G401 (cell line): ENCODE data around the gene APH1B. TPM values are rescaled to one million over a fixed set of nuclear protein-coding genes. Genes with fewer than 3 reads are reported as not detected.
A peak's percentile ranks its signal among the peaks of the same experiment; 100 is the strongest.

Experiments used
- DNase-seq: peaks from one replicate; pipeline ENCODE4 v3.0.0-alpha.2; 2015; ENCODE audit warnings: low spot score
- in situ Hi-C: cut with HindIII; loops from 2 replicates; pipeline ENCODE4 v1.10.0; 2016; ENCODE audit warnings: low sequenced_read_pairs, mixed read lengths
- total RNA-seq: library from RNA; depleted of rRNA; stranded (reverse); fragments of >200 nt; shearing (Covaris generic); gene quantifications from 2 replicates; pipeline ENCODE4 v1.2.3, GENCODE V29; 2014

Gene APH1B
- total RNA-seq, 1 experiment from 2014 or later, result 7.4 TPM

GRCh38 chr15:63344731-63345390 is 67.5 kb downstream of the APH1B start:
- in situ Hi-C loops, result no loop called here
- DNase-seq, result no peak

GRCh38 chr15:63345391-63345752 is 68.0 kb downstream of the APH1B start:
- in situ Hi-C loops, result no loop called here
- no peak for DNase-seq

GRCh38 chr15:63347074-63347857 is 69.9 kb downstream of the APH1B start:
- in situ Hi-C loops, result no loop called here
- DNase-seq, result no peak

GRCh38 chr15:63348392-63348791 is 71.0 kb downstream of the APH1B start:
- DNase-seq, result peak; percentile 76
- in situ Hi-C loops, result no loop called here

GRCh38 chr15:63349156-63349555 is 71.8 kb downstream of the APH1B start:
- in situ Hi-C loops, result no loop called here
- DNase-seq, result no peak

- DNase-seq, result no peak
- in situ Hi-C loops, result no loop called here
Measured at GRCh38 chr15:63349621-63350020, 72.2 kb downstream of the APH1B start.

- in situ Hi-C loops, result no loop called here
- DNase-seq, result no peak
Measured at GRCh38 chr15:63350178-63350621, 72.8 kb downstream of the APH1B start.

- DNase-seq, result no peak
- in situ Hi-C loops, result no loop called here
Measured at GRCh38 chr15:63351170-63351569, 73.8 kb downstream of the APH1B start.

GRCh38 chr15:63352808-63353207 is 75.4 kb downstream of the APH1B start:
- in situ Hi-C loops, result no loop called here
- no peak for DNase-seq

- in situ Hi-C loops, result no loop called here
- DNase-seq, result peak; percentile 26
Measured at GRCh38 chr15:63353261-63353660, 75.9 kb downstream of the APH1B start.

- in situ Hi-C loops, result no loop called here
- DNase-seq, result no peak
Measured at GRCh38 chr15:63353887-63354286, 76.5 kb downstream of the APH1B start.

- in situ Hi-C loops, result no loop called here
- no peak for DNase-seq
Measured at GRCh38 chr15:63354821-63355650, 77.6 kb downstream of the APH1B start.

GRCh38 chr15:63357061-63357460 is 79.7 kb downstream of the APH1B start:
- no peak for DNase-seq
- in situ Hi-C loops, result no loop called here

- no peak for DNase-seq
- in situ Hi-C loops, result no loop called here
Measured at GRCh38 chr15:63357731-63358130, 80.3 kb downstream of the APH1B start.

GRCh38 chr15:63358241-63359029 is 81.0 kb downstream of the APH1B start:
- DNase-seq, result no peak
- in situ Hi-C loops, result no loop called here
